ENCODE measurements around the gene AXIN1.
A peak's percentile ranks its signal among the peaks of the same experiment; 100 is the strongest.
"Not testable (repeated sequence)": the region's sequence is repeated elsewhere in the genome, so short reads cannot be mapped to it uniquely, and the experiment has no call there.

The AXIN1 gene

GRCh38 chr16:369275-369865 is 16.8 kb upstream of the AXIN1 start:
- DNase-seq (ENCODE audit: low spot score): no peak

- DNase-seq (ENCODE audit: low spot score): no peak
These were observed 16.1 kb upstream of the AXIN1 start for GRCh38 chr16:368388-369158.

- DNase-seq (ENCODE audit: low spot score): no peak
These were observed 14.9 kb upstream of the AXIN1 start for GRCh38 chr16:367333-367903.

- no peak for DNase-seq (ENCODE audit: low spot score)
These were observed 14.0 kb upstream of the AXIN1 start for GRCh38 chr16:366476-366875.

- DNase-seq (ENCODE audit: low spot score): no peak
These were observed 12.3 kb upstream of the AXIN1 start for GRCh38 chr16:364595-365491.

GRCh38 chr16:363766-364490 is 11.4 kb upstream of the AXIN1 start:
- DNase-seq (ENCODE audit: low spot score): no peak

- no peak for DNase-seq (ENCODE audit: low spot score)
These were observed 10.7 kb upstream of the AXIN1 start for GRCh38 chr16:363110-363765.

- not testable (repeated sequence) for DNase-seq (ENCODE audit: low spot score)
These were observed 10.1 kb upstream of the AXIN1 start for GRCh38 chr16:362702-362999.

GRCh38 chr16:361872-362701 is 9.6 kb upstream of the AXIN1 start:
- peak; percentile 48 for DNase-seq (ENCODE audit: low spot score)

GRCh38 chr16:361341-361871 is 8.9 kb upstream of the AXIN1 start:
- no peak for DNase-seq (ENCODE audit: low spot score)

GRCh38 chr16:360698-361336 is 8.3 kb upstream of the AXIN1 start:
- no peak for DNase-seq (ENCODE audit: low spot score)

GRCh38 chr16:359871-360697 is 7.6 kb upstream of the AXIN1 start:
- no peak for DNase-seq (ENCODE audit: low spot score)

- DNase-seq (ENCODE audit: low spot score): no peak
These were observed 6.7 kb upstream of the AXIN1 start for GRCh38 chr16:359067-359763.

- DNase-seq (ENCODE audit: low spot score): no peak
These were observed 4.2 kb upstream of the AXIN1 start for GRCh38 chr16:356741-357140.

GRCh38 chr16:354971-355461 is 2.5 kb upstream of the AXIN1 start:
- DNase-seq (ENCODE audit: low spot score): no peak

GRCh38 chr16:354291-354881 is 1.9 kb upstream of the AXIN1 start:
- no peak for DNase-seq (ENCODE audit: low spot score)

GRCh38 chr16:353404-354290 is 1.1 kb upstream of the AXIN1 start:
- DNase-seq (ENCODE audit: low spot score): no peak
